GM23338 (cell line): ENCODE data around the gene SMARCA2. TPM values are rescaled to one million over a fixed set of nuclear protein-coding genes. Genes with fewer than 3 reads are reported as not detected.

ENCODE experiments used
- CTCF ChIP-seq, 2 experiments: fragments of 200-600 bp in 1 of 2; sonication (generic) in 1 of 2; conservative IDR thresholded peaks; 2 replicates each; pipeline versions ENCODE4 v1.5.1 to v1.6.1; 2016 to 2017; ENCODE audit warnings: antibody characterized with exemption in 2 of 2, low read depth in 2 of 2, mild to moderate bottlenecking in 2 of 2, moderate library complexity in 1 of 2
- polyA plus RNA-seq: library from polyadenylated mRNA; unstranded; fragments of >200 nt; fragmentation: Nextera tagmentation; extraction: Ambion mirVana; gene quantifications from 2 replicates; pipeline ENCODE4 v1.2.1, GENCODE V29; 2016
- total RNA-seq: library from RNA; depleted of rRNA; stranded (reverse); fragments of >200 nt; shearing (Covaris generic); gene quantifications from 2 replicates; pipeline ENCODE4 v1.2.3, GENCODE V29; 2014
- TF ChIP-seq, protein P1 (sequence below): IDR thresholded peaks from one replicate; pipeline ENCODE4 v1.6.1; 2018; ENCODE audit warnings: antibody characterized with exemption; ENCODE audit not compliant: unreplicated experiment
- TF ChIP-seq, protein P2 (sequence below): fragments of 250-450 bp; sonication (Bioruptor Pico); IDR thresholded peaks from 2 replicates; pipeline ENCODE4 v1.5.0; 2020; ENCODE audit warnings: mild to moderate bottlenecking, moderate library complexity

Gene SMARCA2
- total and polyA plus RNA-seq, 2 experiments from 2014 or later, result 21.7 to 21.9 TPM

- TF ChIP-seq, protein P1, sequence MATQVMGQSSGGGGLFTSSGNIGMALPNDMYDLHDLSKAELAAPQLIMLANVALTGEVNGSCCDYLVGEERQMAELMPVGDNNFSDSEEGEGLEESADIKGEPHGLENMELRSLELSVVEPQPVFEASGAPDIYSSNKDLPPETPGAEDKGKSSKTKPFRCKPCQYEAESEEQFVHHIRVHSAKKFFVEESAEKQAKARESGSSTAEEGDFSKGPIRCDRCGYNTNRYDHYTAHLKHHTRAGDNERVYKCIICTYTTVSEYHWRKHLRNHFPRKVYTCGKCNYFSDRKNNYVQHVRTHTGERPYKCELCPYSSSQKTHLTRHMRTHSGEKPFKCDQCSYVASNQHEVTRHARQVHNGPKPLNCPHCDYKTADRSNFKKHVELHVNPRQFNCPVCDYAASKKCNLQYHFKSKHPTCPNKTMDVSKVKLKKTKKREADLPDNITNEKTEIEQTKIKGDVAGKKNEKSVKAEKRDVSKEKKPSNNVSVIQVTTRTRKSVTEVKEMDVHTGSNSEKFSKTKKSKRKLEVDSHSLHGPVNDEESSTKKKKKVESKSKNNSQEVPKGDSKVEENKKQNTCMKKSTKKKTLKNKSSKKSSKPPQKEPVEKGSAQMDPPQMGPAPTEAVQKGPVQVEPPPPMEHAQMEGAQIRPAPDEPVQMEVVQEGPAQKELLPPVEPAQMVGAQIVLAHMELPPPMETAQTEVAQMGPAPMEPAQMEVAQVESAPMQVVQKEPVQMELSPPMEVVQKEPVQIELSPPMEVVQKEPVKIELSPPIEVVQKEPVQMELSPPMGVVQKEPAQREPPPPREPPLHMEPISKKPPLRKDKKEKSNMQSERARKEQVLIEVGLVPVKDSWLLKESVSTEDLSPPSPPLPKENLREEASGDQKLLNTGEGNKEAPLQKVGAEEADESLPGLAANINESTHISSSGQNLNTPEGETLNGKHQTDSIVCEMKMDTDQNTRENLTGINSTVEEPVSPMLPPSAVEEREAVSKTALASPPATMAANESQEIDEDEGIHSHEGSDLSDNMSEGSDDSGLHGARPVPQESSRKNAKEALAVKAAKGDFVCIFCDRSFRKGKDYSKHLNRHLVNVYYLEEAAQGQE, result no peak
- TF ChIP-seq CTCF (conservative IDR thresholded peaks at IDR 0.05; ENCODE audit: low read depth in 2 of 2), result no peak
- TF ChIP-seq, protein P2, sequence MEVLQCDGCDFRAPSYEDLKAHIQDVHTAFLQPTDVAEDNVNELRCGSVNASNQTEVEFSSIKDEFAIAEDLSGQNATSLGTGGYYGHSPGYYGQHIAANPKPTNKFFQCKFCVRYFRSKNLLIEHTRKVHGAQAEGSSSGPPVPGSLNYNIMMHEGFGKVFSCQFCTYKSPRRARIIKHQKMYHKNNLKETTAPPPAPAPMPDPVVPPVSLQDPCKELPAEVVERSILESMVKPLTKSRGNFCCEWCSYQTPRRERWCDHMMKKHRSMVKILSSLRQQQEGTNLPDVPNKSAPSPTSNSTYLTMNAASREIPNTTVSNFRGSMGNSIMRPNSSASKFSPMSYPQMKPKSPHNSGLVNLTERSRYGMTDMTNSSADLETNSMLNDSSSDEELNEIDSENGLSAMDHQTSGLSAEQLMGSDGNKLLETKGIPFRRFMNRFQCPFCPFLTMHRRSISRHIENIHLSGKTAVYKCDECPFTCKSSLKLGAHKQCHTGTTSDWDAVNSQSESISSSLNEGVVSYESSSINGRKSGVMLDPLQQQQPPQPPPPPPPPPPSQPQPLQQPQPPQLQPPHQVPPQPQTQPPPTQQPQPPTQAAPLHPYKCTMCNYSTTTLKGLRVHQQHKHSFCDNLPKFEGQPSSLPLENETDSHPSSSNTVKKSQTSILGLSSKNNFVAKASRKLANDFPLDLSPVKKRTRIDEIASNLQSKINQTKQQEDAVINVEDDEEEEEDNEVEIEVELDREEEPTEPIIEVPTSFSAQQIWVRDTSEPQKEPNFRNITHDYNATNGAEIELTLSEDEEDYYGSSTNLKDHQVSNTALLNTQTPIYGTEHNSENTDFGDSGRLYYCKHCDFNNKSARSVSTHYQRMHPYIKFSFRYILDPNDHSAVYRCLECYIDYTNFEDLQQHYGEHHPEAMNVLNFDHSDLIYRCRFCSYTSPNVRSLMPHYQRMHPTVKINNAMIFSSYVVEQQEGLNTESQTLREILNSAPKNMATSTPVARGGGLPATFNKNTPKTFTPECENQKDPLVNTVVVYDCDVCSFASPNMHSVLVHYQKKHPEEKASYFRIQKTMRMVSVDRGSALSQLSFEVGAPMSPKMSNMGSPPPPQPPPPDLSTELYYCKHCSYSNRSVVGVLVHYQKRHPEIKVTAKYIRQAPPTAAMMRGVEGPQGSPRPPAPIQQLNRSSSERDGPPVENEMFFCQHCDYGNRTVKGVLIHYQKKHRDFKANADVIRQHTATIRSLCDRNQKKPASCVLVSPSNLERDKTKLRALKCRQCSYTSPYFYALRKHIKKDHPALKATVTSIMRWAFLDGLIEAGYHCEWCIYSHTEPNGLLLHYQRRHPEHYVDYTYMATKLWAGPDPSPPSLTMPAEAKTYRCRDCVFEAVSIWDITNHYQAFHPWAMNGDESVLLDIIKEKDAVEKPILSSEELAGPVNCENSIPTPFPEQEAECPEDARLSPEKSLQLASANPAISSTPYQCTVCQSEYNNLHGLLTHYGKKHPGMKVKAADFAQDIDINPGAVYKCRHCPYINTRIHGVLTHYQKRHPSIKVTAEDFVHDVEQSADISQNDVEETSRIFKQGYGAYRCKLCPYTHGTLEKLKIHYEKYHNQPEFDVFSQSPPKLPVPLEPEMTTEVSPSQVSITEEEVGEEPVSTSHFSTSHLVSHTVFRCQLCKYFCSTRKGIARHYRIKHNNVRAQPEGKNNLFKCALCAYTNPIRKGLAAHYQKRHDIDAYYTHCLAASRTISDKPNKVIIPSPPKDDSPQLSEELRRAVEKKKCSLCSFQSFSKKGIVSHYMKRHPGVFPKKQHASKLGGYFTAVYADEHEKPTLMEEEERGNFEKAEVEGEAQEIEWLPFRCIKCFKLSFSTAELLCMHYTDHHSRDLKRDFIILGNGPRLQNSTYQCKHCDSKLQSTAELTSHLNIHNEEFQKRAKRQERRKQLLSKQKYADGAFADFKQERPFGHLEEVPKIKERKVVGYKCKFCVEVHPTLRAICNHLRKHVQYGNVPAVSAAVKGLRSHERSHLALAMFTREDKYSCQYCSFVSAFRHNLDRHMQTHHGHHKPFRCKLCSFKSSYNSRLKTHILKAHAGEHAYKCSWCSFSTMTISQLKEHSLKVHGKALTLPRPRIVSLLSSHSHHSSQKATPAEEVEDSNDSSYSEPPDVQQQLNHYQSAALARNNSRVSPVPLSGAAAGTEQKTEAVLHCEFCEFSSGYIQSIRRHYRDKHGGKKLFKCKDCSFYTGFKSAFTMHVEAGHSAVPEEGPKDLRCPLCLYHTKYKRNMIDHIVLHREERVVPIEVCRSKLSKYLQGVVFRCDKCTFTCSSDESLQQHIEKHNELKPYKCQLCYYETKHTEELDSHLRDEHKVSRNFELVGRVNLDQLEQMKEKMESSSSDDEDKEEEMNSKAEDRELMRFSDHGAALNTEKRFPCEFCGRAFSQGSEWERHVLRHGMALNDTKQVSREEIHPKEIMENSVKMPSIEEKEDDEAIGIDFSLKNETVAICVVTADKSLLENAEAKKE (CRISPR knock-in tag), result no peak
Observed at GRCh38 chr9:2016408-2017330, 1.5 kb downstream of the SMARCA2 start (continued).
